ENCODE measurements around the gene SLC37A1.

SLC37A1 gene

GRCh38 chr21:42505090-42505726, 8.4 kb upstream of the SLC37A1 start:
- DNase-seq: no peak
- H3K4me1 Mint-ChIP-seq: peaks cover 17% of the 10 kb centered on the region
- no peaks in the 10 kb centered on the region for H3K36me3 Mint-ChIP-seq (ENCODE audit: low read depth)
- no peak overlapping the region for H3K27ac Mint-ChIP-seq
- TF ChIP-seq, protein P1, sequence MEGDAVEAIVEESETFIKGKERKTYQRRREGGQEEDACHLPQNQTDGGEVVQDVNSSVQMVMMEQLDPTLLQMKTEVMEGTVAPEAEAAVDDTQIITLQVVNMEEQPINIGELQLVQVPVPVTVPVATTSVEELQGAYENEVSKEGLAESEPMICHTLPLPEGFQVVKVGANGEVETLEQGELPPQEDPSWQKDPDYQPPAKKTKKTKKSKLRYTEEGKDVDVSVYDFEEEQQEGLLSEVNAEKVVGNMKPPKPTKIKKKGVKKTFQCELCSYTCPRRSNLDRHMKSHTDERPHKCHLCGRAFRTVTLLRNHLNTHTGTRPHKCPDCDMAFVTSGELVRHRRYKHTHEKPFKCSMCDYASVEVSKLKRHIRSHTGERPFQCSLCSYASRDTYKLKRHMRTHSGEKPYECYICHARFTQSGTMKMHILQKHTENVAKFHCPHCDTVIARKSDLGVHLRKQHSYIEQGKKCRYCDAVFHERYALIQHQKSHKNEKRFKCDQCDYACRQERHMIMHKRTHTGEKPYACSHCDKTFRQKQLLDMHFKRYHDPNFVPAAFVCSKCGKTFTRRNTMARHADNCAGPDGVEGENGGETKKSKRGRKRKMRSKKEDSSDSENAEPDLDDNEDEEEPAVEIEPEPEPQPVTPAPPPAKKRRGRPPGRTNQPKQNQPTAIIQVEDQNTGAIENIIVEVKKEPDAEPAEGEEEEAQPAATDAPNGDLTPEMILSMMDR (IDR thresholded peaks at IDR 0.05): no peak
- H3K9me3 Mint-ChIP-seq: no peaks in the 10 kb centered on the region
- H3K27me3 Mint-ChIP-seq (ENCODE audit: low read depth, poor library complexity): peaks cover 27% of the 10 kb centered on the region
- H3K4me3 Mint-ChIP-seq: no peak overlapping the region

GRCh38 chr21:42507418-42507817, 6.2 kb upstream of the SLC37A1 start:
- H3K4me3 Mint-ChIP-seq: no peak overlapping the region
- no peaks in the 10 kb centered on the region for H3K9me3 Mint-ChIP-seq
- H3K27me3 Mint-ChIP-seq (ENCODE audit: low read depth, poor library complexity): peaks cover 23% of the 10 kb centered on the region
- peaks cover 22% of the 10 kb centered on the region for H3K4me1 Mint-ChIP-seq
- TF ChIP-seq, protein P1 (IDR thresholded peaks at IDR 0.05): no peak
- H3K27ac Mint-ChIP-seq: no peak overlapping the region
- H3K36me3 Mint-ChIP-seq (ENCODE audit: low read depth): no peaks in the 10 kb centered on the region
- DNase-seq: no peak

DNA sequence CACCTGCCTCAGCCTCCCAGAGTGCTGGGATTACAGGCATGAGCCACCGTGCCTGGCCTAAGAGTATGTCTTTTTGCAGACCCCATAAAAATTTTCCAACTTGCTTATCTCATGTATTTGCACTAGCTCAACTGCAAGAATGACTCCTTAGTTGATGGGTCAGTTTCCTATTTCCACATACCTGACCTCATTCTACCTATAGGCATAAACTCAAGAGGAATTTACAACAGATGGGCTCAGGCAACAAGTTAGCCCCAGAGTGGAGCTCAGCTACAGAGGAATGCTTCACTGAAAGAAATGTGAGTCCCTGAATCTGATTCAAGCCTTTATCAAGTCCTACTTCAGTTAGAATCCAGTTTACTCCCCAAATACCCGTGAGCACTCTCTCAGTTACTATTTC, 5.3 kb upstream of the SLC37A1 start:
- Mint-ChIP-seq H3K4me3 (no peak overlapping the region), H3K27me3 (ENCODE audit: low read depth, poor library complexity) (peaks cover 25% of the 10 kb centered on the region), H3K36me3 (ENCODE audit: low read depth) (no peaks in the 10 kb centered on the region), H3K9me3 (no peaks in the 10 kb centered on the region), H3K4me1 (peaks cover 31% of the 10 kb centered on the region), H3K27ac (no peak overlapping the region)
- TF ChIP-seq, protein P1 (IDR thresholded peaks at IDR 0.05): no peak
- no peak for DNase-seq

GRCh38 chr21:42509244-42509643, 4.4 kb upstream of the SLC37A1 start:
- no peaks in the 10 kb centered on the region for H3K36me3 Mint-ChIP-seq (ENCODE audit: low read depth)

DNA sequence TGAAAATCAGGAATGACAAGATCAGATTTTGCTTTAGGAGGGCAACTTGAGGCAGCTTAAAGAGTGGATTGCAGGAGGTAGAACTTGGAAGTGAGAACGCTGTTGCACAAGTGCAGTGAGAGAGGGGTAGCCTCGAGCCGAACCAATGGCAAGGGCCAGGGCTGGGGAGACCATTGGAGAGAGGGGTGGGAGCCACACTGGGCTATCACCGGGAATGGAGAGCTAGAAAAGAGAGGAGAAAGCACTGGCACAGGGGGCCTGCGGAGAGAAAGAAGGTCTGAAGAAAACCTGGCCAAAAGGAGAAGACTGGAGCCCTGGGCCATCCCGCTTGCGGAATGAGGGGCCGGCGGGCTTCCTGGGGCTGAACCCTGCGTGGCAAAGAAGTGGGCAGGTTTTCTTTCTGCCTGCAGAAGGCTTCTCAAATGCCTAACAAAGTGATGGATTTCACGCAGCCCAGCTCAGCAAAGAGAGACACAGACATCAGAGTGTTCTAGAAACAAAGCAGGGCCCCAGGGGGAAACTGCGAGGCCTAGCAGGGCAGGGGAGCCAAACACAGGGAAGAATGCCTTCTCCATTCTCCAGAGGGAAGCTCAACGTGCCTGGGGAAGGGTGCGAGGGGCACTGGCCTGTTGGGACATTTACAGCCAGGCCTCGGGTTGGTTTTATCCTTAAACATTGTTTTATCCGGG, 1.2 kb upstream of the SLC37A1 start:
- no peaks in the 10 kb centered on the region for H3K36me3 Mint-ChIP-seq (ENCODE audit: low read depth)
- H3K4me1 Mint-ChIP-seq: peaks cover 55% of the 10 kb centered on the region
- H3K4me3 Mint-ChIP-seq: peak overlapping the region; percentile 68
- H3K9me3 Mint-ChIP-seq: no peaks in the 10 kb centered on the region
- DNase-seq: no peak
- H3K27me3 Mint-ChIP-seq (ENCODE audit: low read depth, poor library complexity): peaks cover 43% of the 10 kb centered on the region
- H3K27ac Mint-ChIP-seq: no peak overlapping the region
- TF ChIP-seq, protein P1 (IDR thresholded peaks at IDR 0.05): no peak

More at GRCh38 chr21:42509244-42509643, 4.4 kb upstream of the SLC37A1 start:
- DNase-seq: no peak
- peaks cover 31% of the 10 kb centered on the region for H3K4me1 Mint-ChIP-seq
- no peaks in the 10 kb centered on the region for H3K9me3 Mint-ChIP-seq
- peaks cover 28% of the 10 kb centered on the region for H3K27me3 Mint-ChIP-seq (ENCODE audit: low read depth, poor library complexity)
- no peak overlapping the region for H3K4me3 Mint-ChIP-seq
- TF ChIP-seq, protein P1 (IDR thresholded peaks at IDR 0.05): no peak
- H3K27ac Mint-ChIP-seq: no peak overlapping the region
